OCI-LY3 (cell line): ENCODE results near the gene ST6GALNAC5.
A peak's percentile ranks its signal among the peaks of the same experiment; 100 is the strongest.

Experiments used
- H2AFZ ChIP-seq: fragments of 200-600, 300-600 bp; shearing (Covaris generic); 2 replicates; pipeline ENCODE4 v1.6.0; 2014; ENCODE audit warnings: antibody characterized with exemption, low read depth, low read length
- H3K27ac ChIP-seq: fragments of 200-600, 300-600 bp; sonication (generic); 2 replicates; pipeline ENCODE4 v1.5.1; 2014; ENCODE audit warnings: mild to moderate bottlenecking, low read length, moderate library complexity, mixed read lengths
- H3K27me3 ChIP-seq: fragments of 200-600, 300-600 bp; sonication (generic); 2 replicates; pipeline ENCODE4 v1.6.1; 2014; ENCODE audit warnings: low read depth, low read length, mixed read lengths
- H3K36me3 ChIP-seq: fragments of 200-600, 300-600 bp; sonication (generic); replicated peaks from 2 replicates; pipeline ENCODE3; 2014; ENCODE audit warnings: low read depth, low read length, mixed read lengths
- H3K4me1 ChIP-seq: fragments of 300-600, 200-600 bp; sonication (generic); 2 replicates; pipeline ENCODE4 v1.6.1; 2014; ENCODE audit warnings: low read length, mixed read lengths
- H3K4me2 ChIP-seq: fragments of 200-600, 300-600 bp; sonication (generic); 2 replicates; pipeline ENCODE4 v1.6.1; 2014; ENCODE audit warnings: low read length, mixed read lengths
- H3K4me3 ChIP-seq: fragments of 300-600, 200-600 bp; sonication (generic); 2 replicates; pipeline ENCODE4 v1.5.1; 2014; ENCODE audit warnings: antibody characterized with exemption, mild to moderate bottlenecking, low read length, moderate library complexity
- H3K79me2 ChIP-seq: fragments of 300-600, 200-600 bp; shearing (Covaris generic); 2 replicates; pipeline ENCODE4 v1.6.1; 2014; ENCODE audit warnings: mild to moderate bottlenecking, low read length, mixed read lengths
- H3K9ac ChIP-seq: fragments of 300-600, 200-600 bp; shearing (Covaris generic); 2 replicates; pipeline ENCODE4 v1.6.0; 2014; ENCODE audit warnings: mild to moderate bottlenecking, low read length, moderate library complexity
- H3K9me3 ChIP-seq: fragments of 200-600, 300-600 bp; shearing (Covaris generic); 2 replicates; pipeline ENCODE4 v1.6.1; 2014; ENCODE audit warnings: low read length, mixed read lengths; ENCODE audit not compliant: insufficient read depth
- H4K20me1 ChIP-seq: fragments of 200-600, 300-600 bp; sonication (generic); 2 replicates; pipeline ENCODE4 v1.6.1; 2016; ENCODE audit warnings: low read length, mixed read lengths; ENCODE audit not compliant: insufficient read depth
- EZH2phosphoT487 ChIP-seq: fragments of 200-600 bp; shearing (Covaris generic); IDR thresholded peaks from 2 replicates; pipeline ENCODE4 v1.6.1; 2018; ENCODE audit warnings: antibody characterized with exemption, mixed run types, low read depth
- TF ChIP-seq, protein P1 (sequence below): fragments of 200-600, 300-600 bp; sonication (generic); IDR thresholded peaks from 2 replicates; pipeline ENCODE4 v1.5.1; 2014; ENCODE audit warnings: antibody characterized with exemption, low read length, low read depth

The ST6GALNAC5 gene

DNA sequence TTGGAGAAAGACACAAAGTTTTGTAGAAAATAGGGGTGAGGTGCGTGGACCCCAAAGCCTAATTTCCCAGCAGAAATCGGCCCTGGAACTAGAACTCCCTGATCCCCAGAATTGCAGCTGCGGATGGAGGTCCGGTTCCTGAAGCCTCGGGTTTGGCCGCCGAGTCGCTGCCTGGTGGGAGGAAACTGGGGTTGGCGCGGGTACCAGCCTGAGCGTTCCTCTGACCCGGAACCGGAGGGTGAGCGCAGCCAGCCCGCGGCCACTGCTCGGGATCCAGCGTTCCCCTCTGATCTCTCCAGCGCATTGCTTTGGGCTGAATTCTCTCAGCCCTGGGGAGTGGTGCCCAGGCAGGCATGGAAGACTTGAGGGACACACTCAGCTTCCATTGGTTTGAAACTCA, 1.6 kb downstream of the ST6GALNAC5 start:
- Histone ChIP-seq H3K4me3 (no peak overlapping the region), H2AFZ (no peak overlapping the region)

DNA sequence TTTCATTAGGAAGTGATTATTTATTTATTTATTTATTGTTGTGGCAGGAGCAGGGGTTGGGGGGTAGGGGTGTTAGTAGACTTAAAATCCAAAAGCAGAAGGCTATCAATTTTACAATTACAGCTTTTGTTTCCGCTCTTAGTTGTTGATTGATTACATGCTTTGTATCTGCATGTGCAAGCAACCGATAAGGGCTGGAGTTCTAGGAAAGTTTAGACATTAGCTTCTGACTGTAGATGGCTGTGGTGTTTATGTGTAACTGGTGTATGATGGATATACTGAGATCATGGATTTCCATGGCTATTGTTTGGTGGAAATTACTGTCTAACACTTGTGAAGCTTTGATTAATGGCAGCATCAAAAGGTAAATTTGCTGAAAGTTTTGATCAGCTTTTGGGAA, 2.8 kb downstream of the ST6GALNAC5 start:
- TF ChIP-seq, protein P1, sequence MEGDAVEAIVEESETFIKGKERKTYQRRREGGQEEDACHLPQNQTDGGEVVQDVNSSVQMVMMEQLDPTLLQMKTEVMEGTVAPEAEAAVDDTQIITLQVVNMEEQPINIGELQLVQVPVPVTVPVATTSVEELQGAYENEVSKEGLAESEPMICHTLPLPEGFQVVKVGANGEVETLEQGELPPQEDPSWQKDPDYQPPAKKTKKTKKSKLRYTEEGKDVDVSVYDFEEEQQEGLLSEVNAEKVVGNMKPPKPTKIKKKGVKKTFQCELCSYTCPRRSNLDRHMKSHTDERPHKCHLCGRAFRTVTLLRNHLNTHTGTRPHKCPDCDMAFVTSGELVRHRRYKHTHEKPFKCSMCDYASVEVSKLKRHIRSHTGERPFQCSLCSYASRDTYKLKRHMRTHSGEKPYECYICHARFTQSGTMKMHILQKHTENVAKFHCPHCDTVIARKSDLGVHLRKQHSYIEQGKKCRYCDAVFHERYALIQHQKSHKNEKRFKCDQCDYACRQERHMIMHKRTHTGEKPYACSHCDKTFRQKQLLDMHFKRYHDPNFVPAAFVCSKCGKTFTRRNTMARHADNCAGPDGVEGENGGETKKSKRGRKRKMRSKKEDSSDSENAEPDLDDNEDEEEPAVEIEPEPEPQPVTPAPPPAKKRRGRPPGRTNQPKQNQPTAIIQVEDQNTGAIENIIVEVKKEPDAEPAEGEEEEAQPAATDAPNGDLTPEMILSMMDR: no peak
- no peak for TF ChIP-seq EZH2phosphoT487

More for the DNA sequence above, 1.6 kb downstream of the ST6GALNAC5 start:
- no peak overlapping the region for H3K4me2 ChIP-seq
- H3K79me2 ChIP-seq: no peaks in the 10 kb centered on the region
- no peak for TF ChIP-seq EZH2phosphoT487
- TF ChIP-seq, protein P1: no peak
- H3K4me1 ChIP-seq: peaks cover 17% of the 10 kb centered on the region
- H3K9me3 ChIP-seq: no peaks in the 10 kb centered on the region
- H3K27me3 ChIP-seq: no peaks in the 10 kb centered on the region
- no peak overlapping the region for H3K9ac ChIP-seq
- H3K27ac ChIP-seq: no peak overlapping the region
- no peaks in the 10 kb centered on the region for H4K20me1 ChIP-seq
- H3K36me3 ChIP-seq: no peaks in the 10 kb centered on the region

GRCh38 chr1:76871355-76871974, 4.2 kb downstream of the ST6GALNAC5 start:
- Histone ChIP-seq H2AFZ (no peak overlapping the region), H3K4me3 (peak overlapping the region; percentile 33; the same call in 1 of the 2 replicates), H3K9ac (0 out of 2 replicates have a peak overlapping the region, but pooled peaks have one; percentile 28), H3K27me3 (no peaks in the 10 kb centered on the region), H3K79me2 (no peaks in the 10 kb centered on the region), H3K27ac (peak overlapping the region; percentile 39; the same call in 1 of the 2 replicates), H3K4me1 (peaks cover 17% of the 10 kb centered on the region), H4K20me1 (no peaks in the 10 kb centered on the region), H3K36me3 (no peaks in the 10 kb centered on the region), H3K4me2 (peak overlapping the region; percentile 79), H3K9me3 (no peaks in the 10 kb centered on the region)
- TF ChIP-seq, protein P1: no peak
- no peak for TF ChIP-seq EZH2phosphoT487

More for the DNA sequence above, 2.8 kb downstream of the ST6GALNAC5 start:
- no peaks in the 10 kb centered on the region for H3K79me2 ChIP-seq
- H4K20me1 ChIP-seq: no peaks in the 10 kb centered on the region
- H3K36me3 ChIP-seq: no peaks in the 10 kb centered on the region
- no peak overlapping the region for H3K9ac ChIP-seq
- peaks cover 17% of the 10 kb centered on the region for H3K4me1 ChIP-seq
- H3K9me3 ChIP-seq: no peaks in the 10 kb centered on the region
- no peaks in the 10 kb centered on the region for H3K27me3 ChIP-seq
- no peak overlapping the region for H3K4me3 ChIP-seq
- no peak overlapping the region for H2AFZ ChIP-seq
- H3K27ac ChIP-seq: no peak overlapping the region
- no peak overlapping the region for H3K4me2 ChIP-seq

DNA sequence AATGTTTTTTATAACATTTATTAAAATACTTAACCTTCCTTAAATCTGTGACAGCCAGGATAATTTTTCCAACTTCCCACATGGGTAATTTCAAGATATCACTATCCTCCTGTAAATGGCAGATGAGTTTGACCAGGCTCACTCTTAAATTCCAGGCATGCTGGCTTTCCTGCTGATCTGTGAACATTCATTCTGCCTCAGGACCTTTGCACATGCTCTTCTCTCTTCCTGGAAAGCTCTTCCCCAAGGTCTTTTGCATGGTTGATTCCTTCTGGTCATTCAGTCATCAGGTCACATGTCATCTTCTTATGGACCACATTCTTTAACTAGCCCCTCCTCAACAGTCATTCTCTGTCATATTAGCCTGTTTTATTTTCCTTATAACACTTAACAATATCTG, 5.7 kb downstream of the ST6GALNAC5 start:
- Histone ChIP-seq H3K27me3 (no peaks in the 10 kb centered on the region), H3K36me3 (no peaks in the 10 kb centered on the region), H2AFZ (no peak overlapping the region), H3K4me1 (peaks cover 17% of the 10 kb centered on the region), H3K4me2 (no peak overlapping the region), H3K27ac (no peak overlapping the region), H3K9me3 (no peaks in the 10 kb centered on the region), H3K79me2 (no peaks in the 10 kb centered on the region), H3K4me3 (no peak overlapping the region), H4K20me1 (no peaks in the 10 kb centered on the region), H3K9ac (no peak overlapping the region)
- TF ChIP-seq, protein P1: no peak
- TF ChIP-seq EZH2phosphoT487: no peak
